Measurements from ENCODE around the gene DUS2. TPM values are rescaled to one million over a fixed set of nuclear protein-coding genes. Genes with fewer than 3 reads are reported as not detected.
"Not testable (repeated sequence)": the region's sequence is repeated elsewhere in the genome, so short reads cannot be mapped to it uniquely, and the experiment has no call there.

DUS2 gene
- total and polyA plus RNA-seq, 11 donors, result 3.8 to 11.5 (median 7.2) TPM

DNA sequence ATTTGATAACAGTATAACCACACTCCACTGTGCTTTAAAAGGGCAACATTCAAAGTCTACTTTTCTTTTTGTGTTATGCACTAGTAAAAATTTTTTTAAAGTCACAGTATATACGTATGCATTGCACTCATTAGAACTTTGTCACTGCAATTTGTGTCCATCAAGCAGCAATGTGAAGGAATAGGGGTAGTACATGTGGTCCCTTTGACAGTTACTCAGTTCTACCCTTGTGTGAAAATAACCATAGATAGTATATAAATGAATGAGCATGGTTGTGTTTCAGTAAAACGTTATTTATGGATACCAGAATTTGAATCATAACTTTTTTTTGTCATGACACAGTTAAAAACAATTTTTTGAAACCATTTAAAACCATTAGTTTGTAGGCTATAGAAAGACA lies 92.8 kb downstream of the DUS2 start:
- whole genome bisulfite sequencing, 4 donors, result 67 to 83% (median 71%) methylated on average over 2 of the region's 2 CpGs
- no peak overlapping the region for H3K27ac ChIP-seq
- H3K36me3 ChIP-seq, result no peaks in the 10 kb centered on the region
- H3K4me3 ChIP-seq, result no peak overlapping the region
- ATAC-seq (no peak), DNase-seq (no peak)
- H3K4me1 ChIP-seq, result peaks cover 0 to 61% (median 10%) of the 10 kb centered on the region in 12 donors
- H3K27me3 ChIP-seq, result no peaks in the 10 kb centered on the region
- TF ChIP-seq POLR2A (IDR thresholded peaks at IDR 0.05), result no peak
- TF ChIP-seq, protein P1, sequence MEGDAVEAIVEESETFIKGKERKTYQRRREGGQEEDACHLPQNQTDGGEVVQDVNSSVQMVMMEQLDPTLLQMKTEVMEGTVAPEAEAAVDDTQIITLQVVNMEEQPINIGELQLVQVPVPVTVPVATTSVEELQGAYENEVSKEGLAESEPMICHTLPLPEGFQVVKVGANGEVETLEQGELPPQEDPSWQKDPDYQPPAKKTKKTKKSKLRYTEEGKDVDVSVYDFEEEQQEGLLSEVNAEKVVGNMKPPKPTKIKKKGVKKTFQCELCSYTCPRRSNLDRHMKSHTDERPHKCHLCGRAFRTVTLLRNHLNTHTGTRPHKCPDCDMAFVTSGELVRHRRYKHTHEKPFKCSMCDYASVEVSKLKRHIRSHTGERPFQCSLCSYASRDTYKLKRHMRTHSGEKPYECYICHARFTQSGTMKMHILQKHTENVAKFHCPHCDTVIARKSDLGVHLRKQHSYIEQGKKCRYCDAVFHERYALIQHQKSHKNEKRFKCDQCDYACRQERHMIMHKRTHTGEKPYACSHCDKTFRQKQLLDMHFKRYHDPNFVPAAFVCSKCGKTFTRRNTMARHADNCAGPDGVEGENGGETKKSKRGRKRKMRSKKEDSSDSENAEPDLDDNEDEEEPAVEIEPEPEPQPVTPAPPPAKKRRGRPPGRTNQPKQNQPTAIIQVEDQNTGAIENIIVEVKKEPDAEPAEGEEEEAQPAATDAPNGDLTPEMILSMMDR (IDR thresholded peaks at IDR 0.05), result no peak
- peaks cover 0 to 12% (median 0%) of the 10 kb centered on the region in 12 donors for H3K9me3 ChIP-seq
- intact Hi-C loops (cut with DNase I), result no loop called here

DNA sequence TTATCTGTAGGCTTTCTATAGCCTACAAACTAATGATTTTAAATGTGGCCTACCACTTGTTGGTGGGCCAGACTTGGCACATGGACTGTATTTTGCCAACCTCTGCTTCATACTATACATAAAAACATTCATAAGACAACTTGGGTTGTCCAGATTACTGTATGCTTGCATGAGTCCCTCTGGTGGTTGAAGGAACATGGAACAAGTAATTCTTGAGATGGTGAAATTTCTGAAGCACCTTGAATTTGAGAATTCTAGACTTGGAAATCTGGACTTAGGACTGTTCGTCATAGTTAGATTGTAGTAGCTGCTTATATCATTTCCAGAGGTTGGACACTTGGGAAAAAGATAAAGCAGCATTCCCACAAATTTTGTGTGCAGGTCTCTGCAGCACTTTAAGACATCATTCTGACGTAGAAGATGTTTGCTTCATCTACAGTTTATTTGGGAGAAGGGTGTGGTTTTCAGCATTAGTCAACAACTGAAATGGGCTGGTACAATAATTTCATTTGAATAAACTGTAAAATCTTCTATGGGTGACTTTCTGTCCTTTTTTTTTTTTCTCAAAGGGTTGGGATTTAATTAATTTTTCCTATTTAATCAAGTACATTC lies 93.3 kb downstream of the DUS2 start:
- DNase-seq (no peak), ATAC-seq (no peak)
- TF ChIP-seq POLR2A (IDR thresholded peaks at IDR 0.05), result no peak
- TF ChIP-seq, protein P1 (IDR thresholded peaks at IDR 0.05), result peak in 10 of 12 donors; percentile 9 to 50 (median 32)
- Histone ChIP-seq H3K4me1 (peaks cover 0 to 61% (median 11%) of the 10 kb centered on the region in 12 donors), H3K27ac (no peak overlapping the region), H3K9me3 (peaks cover 0 to 7% (median 0%) of the 10 kb centered on the region in 12 donors), H3K27me3 (no peaks in the 10 kb centered on the region), H3K4me3 (no peak overlapping the region), H3K36me3 (no peaks in the 10 kb centered on the region)
- intact Hi-C loops (cut with DNase I), result no loop called here
- 71 to 84% (median 73%) methylated on average over 2 of the region's 2 CpGs for WGBS, 4 donors

DNA sequence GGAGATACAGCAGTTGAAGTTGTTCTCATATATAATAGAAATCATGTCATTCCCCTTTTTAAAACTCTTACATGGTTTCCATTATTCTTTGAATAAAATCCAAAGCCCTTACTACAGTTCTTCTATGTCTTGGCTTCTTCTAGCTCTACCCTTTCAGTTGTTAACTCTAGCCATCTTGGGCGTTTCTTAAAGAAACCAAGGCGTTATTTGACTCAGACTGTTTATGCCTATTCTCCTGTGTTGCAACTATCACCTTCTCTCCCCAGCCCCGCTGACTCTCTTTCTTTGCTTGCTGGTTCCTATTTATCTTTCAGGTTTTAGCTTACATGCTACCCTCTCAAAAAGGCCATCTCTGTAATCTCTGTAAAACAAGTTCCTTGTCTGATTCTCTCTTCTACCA lies 94.8 kb downstream of the DUS2 start:
- WGBS, 4 donors, result 95 to 96% (median 95%) methylated on average over 3 of the region's 3 CpGs

DNA sequence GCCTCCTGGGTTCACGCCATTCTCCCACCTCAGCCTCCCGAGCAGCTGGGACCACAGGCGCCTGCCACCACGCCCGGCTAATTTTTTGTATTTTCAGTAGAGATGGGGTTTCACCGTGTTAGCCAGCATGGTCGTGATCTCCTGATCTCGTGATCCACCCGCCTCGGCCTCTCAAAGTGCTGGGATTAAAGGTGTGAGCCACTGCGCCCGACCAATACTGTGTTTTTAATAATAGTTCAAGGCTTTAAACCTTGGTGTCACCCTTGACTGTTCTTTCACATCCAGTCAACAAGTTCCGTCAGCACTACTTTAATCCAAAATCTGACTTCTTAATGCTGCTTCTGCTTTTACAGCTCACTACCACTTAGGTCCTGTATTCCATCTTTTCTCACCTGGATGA lies 95.9 kb downstream of the DUS2 start:
- peaks cover 0 to 51% (median 11%) of the 10 kb centered on the region in 12 donors for H3K4me1 ChIP-seq
- DNase-seq; intact Hi-C loops (cut with DNase I); H3K27ac ChIP-seq; ATAC-seq; H3K4me3 ChIP-seq; H3K36me3 ChIP-seq; H3K27me3 ChIP-seq; H3K9me3 ChIP-seq: not testable (repeated sequence)
- WGBS, 4 donors, result 94 to 95% (median 95%) methylated on average over 13 of the region's 13 CpGs

More for the DNA sequence above, 94.8 kb downstream of the DUS2 start:
- DNase-seq (no peak), ATAC-seq (no peak)
- H3K4me3 ChIP-seq, result no peak overlapping the region
- H3K27ac ChIP-seq, result no peak overlapping the region
- TF ChIP-seq, protein P1 (IDR thresholded peaks at IDR 0.05), result no peak
- TF ChIP-seq POLR2A (IDR thresholded peaks at IDR 0.05), result no peak
- H3K27me3 ChIP-seq, result no peaks in the 10 kb centered on the region
- peaks cover 0 to 57% (median 11%) of the 10 kb centered on the region in 12 donors for H3K4me1 ChIP-seq
- H3K36me3 ChIP-seq, result peaks cover 0 to 6% (median 0%) of the 10 kb centered on the region in 9 donors
- H3K9me3 ChIP-seq, result no peaks in the 10 kb centered on the region
- intact Hi-C loops (cut with DNase I), result no loop called here

DNA sequence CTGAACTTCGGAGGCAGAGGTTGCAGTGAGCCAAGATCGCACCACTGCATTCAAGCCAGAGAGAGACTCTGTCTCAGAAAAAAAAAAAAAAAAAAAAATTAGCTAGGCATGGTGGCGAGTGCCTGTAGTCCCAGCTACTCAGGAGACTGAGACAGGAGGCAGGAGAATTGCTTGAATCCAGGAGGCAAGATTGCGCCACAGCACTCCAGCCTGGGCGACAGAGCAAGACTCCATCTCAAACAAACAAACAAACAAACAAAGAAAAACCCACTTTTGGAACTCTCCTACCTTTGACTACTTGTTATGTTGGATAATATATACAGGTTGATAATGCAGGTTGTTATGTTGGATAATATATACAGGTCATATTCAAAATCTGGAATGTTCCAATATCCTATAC lies 97.4 kb downstream of the DUS2 start:
- WGBS, 4 donors, result 88 to 96% (median 92%) methylated on average over 5 of the region's 5 CpGs
- ATAC-seq; intact Hi-C loops (cut with DNase I): not testable (repeated sequence)

More for the DNA sequence above, 97.4 kb downstream of the DUS2 start:
- H3K4me1 ChIP-seq, result peaks cover 0 to 43% (median 11%) of the 10 kb centered on the region in 12 donors
- DNase-seq, H3K4me3 ChIP-seq, H3K27ac ChIP-seq, H3K36me3 ChIP-seq, H3K9me3 ChIP-seq, H3K27me3 ChIP-seq: not testable (repeated sequence)
